Bronchial epithelial cell (primary cell): ENCODE measurements around the gene HDAC10. TPM values are rescaled to one million over a fixed set of nuclear protein-coding genes. Genes with fewer than 3 reads are reported as not detected.

Source experiments
- DNase-seq: peaks from one replicate; pipeline ENCODE4 v3.0.0-alpha.2; 2010; ENCODE audit warnings: low read depth
- FAIRE-seq: peaks from 2 replicates; lab custom pipeline; 2011; peaks lifted over from hg19 to GRCh38; lab: Jason Lieb, UNC
- H3K27me3 ChIP-seq: 2 replicates; pipeline ENCODE4 v1.5.1; 2011; ENCODE audit warnings: low read length; ENCODE audit not compliant: control insufficient read depth, insufficient read depth
- H3K36me3 ChIP-seq: 2 replicates; pipeline ENCODE4 v1.5.1; 2011; ENCODE audit warnings: low read length; ENCODE audit not compliant: control insufficient read depth, insufficient read depth
- H3K4me3 ChIP-seq: 2 replicates; pipeline ENCODE4 v1.5.1; 2011; ENCODE audit warnings: mild to moderate bottlenecking, low read depth, low read length, control low read depth
- CTCF ChIP-seq: IDR thresholded peaks from 2 replicates; pipeline ENCODE4 v1.5.1; 2011; ENCODE audit warnings: mild to moderate bottlenecking, moderate library complexity, low read length, control low read depth, inconsistent platforms; ENCODE audit not compliant: insufficient read depth, severe bottlenecking
- total RNA-seq: library from RNA; depleted of rRNA; stranded (reverse); fragments of >200 nt; gene quantifications from 2 replicates; pipeline ENCODE4 v1.2.1, GENCODE V29; 2014

HDAC10 gene
- total RNA-seq, 1 donor from 2014 or later: 9.7 TPM

- no peaks in the 10 kb centered on the region for H3K36me3 ChIP-seq
- no peak for TF ChIP-seq CTCF
- DNase-seq: no peak
- H3K27me3 ChIP-seq: no peaks in the 10 kb centered on the region
- no peak for FAIRE-seq
- H3K4me3 ChIP-seq: no peak overlapping the region
These were observed 12.0 kb upstream of the HDAC10 start for GRCh38 chr22:50262973-50263617.

- Histone ChIP-seq H3K4me3 (no peak overlapping the region), H3K36me3 (no peaks in the 10 kb centered on the region), H3K27me3 (no peaks in the 10 kb centered on the region)
- no peak for FAIRE-seq
- DNase-seq: peak; percentile 40
- no peak for TF ChIP-seq CTCF
These were observed 11.4 kb upstream of the HDAC10 start for GRCh38 chr22:50262460-50262911.

GRCh38 chr22:50261615-50262459 lies 10.8 kb upstream of the HDAC10 start, which contains the start of gene MAPK12:
Gene MAPK12, minus strand, starts transcription at chr22:50261683. Its CDS starts 174 bp downstream, at chr22:50261509.
- H3K27me3 ChIP-seq: no peaks in the 10 kb centered on the region
- DNase-seq (no peak), FAIRE-seq (no peak)
- TF ChIP-seq CTCF: no peak
- peak within 1 kb of the TSS; percentile 52 for H3K4me3 ChIP-seq
- H3K36me3 ChIP-seq: no peaks in the 10 kb centered on the region

GRCh38 chr22:50260801-50261614 lies 9.9 kb upstream of the HDAC10 start:
- Histone ChIP-seq H3K27me3 (no peaks in the 10 kb centered on the region), H3K36me3 (peaks cover 1% of the 10 kb centered on the region), H3K4me3 (peak overlapping the region; percentile 52)
- FAIRE-seq (no peak), DNase-seq (no peak)
- TF ChIP-seq CTCF: no peak

- no peak for FAIRE-seq
- H3K36me3 ChIP-seq: peaks cover 2% of the 10 kb centered on the region
- DNase-seq: no peak
- peak overlapping the region; percentile 52 for H3K4me3 ChIP-seq
- TF ChIP-seq CTCF: no peak
- no peaks in the 10 kb centered on the region for H3K27me3 ChIP-seq
These were observed 9.4 kb upstream of the HDAC10 start for GRCh38 chr22:50260434-50260800.
